NCI-H128 (cell line): ENCODE results near the gene PDE11A.
A peak's percentile ranks its signal among the peaks of the same experiment; 100 is the strongest.

Experiments
- DNase-seq: peaks from one replicate; lab custom pipeline; 2025; ENCODE audit not compliant: unreplicated experiment; lab: John Stamatoyannopoulos, UW

The PDE11A gene

GRCh38 chr2:177730363-177730762, 342.2 kb downstream of the PDE11A start:
- no peak for DNase-seq

DNA sequence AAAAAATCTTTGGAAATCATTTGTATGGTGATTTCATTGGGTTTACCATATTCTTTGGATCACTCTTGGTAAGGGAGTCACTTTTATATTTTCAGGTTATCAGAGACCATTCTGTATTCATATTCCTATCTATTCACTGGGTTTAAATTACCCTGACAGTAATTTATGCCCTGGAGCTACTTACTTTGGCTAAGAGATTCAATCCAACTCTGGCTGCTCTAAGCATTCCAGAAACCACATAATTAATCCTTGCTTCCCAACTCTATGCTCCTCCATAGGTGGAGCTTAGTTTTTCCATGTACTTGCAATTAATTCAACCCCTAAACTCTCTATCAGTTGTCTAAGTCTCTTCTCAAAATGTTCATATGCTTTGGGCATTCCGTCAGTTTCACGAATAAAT, 343.7 kb downstream of the PDE11A start:
- no peak for DNase-seq

- DNase-seq, result no peak
Measured at GRCh38 chr2:177728399-177728765, 344.2 kb downstream of the PDE11A start.

GRCh38 chr2:177727577-177728398, 344.8 kb downstream of the PDE11A start:
- no peak for DNase-seq

- DNase-seq, result no peak
Measured at GRCh38 chr2:177726931-177727348, 345.6 kb downstream of the PDE11A start.

DNA sequence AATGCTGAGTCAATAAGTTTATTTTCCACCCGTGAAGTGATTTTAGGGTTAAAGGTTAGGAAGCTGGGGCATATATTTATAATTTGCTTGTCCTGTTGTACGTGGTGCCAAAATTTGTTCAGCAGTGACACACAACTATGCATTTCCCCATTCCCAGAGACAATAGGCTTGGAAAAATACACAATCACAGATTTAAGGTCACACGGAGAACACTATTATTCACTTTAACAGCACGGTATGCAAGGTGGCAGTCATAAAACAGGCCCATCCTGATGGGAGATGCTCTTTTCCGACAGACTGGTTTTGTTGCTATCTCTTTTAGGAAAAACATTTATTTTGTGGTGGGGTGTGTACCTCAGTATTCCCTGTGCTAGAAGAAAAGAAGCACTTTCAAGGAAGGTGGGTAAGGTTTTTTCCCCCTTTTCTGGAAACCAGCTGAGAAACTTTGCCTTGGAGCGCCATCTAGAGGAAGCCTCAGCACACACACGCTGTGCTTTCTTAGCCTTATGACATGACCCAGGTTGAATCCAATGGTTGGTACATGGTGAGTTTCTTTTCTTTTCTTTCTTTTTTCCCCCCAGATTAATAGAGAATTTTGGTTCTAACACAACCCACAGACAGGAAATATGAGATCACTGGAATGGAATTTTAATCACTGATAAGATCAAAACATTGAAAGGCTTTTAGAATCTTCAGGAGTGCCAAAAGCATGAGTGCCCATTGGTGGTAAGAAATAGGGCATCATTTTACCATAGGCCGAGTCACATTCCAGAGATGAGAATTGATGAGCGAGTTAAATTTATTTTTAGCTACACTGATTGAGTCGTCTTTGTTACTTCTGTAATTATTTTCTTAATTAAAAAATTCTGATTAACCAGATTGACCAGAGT, 347.9 kb downstream of the PDE11A start:
- DNase-seq, result peak; percentile 1

DNA sequence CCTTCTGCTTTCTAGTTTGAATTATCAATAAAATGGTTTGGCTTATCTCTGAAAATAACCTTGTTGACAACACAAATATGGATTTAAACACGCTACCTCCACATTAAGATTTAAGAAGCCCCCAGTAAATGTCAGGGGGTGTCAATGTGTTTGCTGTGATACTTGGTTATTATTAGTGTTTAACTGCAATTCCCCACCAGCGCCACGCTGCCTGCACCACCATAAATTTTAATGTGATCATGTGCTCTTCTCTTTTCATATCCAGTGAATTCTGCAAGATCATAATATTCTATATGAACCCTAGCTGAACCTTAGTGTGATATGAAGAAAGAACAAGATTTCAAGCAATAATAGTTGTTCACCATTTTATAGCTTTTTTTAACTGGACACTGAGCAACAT, 349.3 kb downstream of the PDE11A start:
- DNase-seq, result no peak

DNA sequence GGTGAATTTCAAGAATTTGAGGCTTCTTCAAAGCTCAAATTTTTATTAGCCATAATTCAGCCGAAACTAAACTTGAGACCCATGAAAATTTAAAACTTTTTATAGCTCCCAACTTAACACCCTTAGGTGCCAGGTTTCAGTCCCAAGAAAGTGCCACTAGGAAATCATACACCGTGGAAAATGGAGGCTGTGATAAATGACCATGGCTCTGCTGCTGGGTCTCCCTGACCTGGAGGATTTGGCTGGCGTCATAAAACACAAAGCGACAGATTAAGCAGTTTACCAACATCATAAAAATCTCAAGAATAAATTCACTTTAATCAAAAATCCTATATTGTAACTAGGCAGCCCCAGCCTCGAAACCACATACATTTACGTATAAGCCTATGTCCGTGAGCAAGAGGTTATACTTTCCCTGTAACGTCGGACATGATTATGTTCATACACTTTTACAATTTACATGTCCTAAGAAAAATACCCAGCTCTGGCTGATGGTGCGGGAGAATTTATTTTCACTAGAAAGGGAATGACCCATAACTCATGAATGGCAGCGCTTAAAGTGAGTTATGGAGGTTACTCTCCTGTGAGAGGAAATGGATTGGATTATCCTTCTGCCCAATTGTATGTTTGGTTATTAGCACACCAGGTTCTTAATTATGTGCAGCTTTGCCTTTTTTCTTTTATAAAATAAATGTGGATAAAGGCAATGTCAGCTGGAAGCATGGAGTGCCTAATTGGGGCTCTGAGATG, 350.6 kb downstream of the PDE11A start:
- DNase-seq, result no peak

DNA sequence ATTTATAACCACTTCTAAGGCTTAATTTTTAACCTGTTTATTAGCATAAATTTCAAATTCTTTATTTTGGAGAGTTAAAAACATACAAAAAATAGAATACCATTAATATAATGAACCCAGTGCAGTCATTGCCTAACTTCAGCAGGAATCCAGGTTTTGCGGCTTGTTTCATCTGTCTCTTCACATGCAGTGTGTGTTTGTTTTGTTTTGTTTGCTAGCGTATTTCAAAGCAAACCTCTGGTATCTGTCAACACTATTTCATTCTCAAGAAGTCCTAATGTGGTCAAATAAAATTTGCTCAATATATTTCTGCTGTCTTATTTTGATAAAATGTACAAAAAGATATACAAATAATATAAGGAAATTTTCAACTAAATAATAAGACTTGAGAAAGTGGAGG, 351.5 kb downstream of the PDE11A start:
- no peak for DNase-seq

DNA sequence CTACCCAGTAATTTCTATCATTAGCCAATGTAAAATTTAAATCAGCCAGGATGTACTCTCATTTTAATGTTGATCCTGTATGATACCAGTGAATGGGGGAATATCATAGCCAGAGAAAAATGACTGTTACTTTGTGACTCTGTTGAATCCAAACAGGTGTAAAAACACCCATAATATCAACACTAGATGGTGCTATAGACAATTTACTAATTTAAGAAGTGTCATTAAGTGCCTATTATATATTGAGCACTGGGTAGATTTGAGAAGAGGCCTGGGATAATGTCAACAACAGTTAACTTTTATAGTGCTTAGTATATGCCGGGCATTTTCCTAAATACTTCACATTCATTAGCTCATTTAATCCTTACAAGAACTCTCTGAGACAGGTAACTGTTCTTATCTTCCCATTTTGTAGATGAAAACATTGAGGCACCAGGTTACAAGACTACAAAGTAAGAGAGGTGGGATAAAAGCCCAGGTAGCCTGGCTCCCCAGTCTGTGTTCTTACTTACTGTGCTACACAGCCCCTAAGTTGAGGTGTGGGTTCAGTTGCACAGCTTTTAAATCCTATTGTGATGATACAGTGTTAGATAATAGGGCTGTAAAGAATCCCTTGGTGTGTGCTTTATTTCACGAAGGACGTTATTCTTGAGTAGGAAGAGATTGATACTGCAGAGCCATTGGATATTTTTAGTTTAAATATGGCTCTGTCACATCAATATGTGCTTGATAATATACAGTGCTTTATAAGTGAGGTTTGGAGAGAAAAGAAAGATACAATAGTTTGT, 354.6 kb downstream of the PDE11A start:
- DNase-seq, result no peak

DNA sequence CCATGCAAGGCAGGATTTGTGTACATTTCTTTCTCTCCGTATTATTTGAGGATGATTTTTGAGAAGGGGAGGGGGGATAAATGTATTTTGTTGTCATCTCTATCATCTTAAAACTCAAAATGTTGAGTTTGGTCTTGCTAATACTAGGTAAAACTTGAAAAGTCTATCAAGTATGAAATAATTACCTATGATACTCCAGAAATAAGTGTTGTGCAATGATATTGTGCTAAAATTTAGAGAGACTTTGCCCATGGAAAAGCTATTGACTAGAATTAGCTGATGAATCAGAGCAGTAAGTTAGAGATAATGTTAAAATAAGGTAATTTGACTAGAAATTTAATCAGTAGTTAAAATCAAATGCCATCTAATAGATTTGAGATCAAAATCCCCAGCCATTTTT, 356.1 kb downstream of the PDE11A start:
- no peak for DNase-seq

GRCh38 chr2:177715771-177716170, 356.8 kb downstream of the PDE11A start:
- DNase-seq, result no peak

DNA sequence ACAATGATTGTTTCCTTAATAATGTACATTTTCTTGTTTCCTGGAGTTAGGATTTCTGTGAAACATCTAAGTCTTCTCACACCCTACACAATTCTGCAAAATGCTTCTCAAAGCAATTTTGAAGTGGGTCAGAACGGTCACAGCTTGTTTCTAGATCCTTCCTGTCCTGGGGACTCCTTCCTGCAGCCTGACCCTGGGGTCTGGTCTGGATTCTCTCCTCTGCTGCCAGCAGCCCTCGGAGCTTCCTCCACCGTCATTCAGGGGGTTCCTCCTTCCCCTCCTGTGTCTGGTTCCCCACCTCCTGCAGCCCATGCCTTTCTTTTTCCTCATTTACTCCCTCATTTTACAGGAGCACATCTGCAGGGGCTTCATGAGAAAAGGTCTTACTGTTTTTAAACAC, 357.9 kb downstream of the PDE11A start:
- no peak for DNase-seq

DNA sequence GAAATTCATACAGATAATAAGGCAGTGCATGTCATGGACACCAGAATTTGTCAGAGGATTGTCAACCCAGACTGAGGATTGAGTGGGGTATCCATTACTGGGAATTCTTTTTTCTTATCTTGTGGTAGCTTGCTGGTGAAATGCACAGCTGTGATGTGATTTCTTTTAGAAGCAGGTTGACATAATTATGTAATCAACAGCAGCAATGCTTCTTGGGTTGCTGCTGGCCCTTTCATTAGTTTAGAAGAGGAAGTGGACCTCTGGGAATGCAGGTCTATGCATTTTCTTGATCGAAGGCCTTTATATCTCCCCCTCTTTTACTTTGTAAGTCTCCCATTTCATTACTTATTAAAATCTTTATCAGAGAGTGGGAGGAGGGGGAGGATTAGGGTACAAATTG, 360.1 kb downstream of the PDE11A start:
- DNase-seq, result no peak

- no peak for DNase-seq
Measured at GRCh38 chr2:177711483-177712265, 360.9 kb downstream of the PDE11A start.

DNA sequence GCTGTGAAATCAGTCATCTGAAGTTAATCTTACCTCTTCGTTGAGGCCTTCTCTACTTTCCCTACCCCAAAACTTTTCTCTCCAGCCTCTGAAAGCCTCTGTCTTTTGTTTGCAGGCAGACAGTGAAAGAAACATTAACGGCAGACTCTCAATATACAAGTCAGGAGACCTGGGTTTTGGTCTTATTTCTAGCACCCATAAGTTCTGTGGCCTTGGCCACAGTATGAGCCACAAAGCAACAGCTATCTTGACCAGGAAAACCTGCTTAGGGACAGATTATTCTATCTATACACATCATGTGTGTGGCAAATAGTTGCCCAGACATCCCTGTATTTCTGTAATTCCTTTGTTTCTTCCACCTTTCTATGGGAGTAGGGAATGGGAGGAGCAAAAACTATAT, 361.7 kb downstream of the PDE11A start:
- no peak for DNase-seq

- no peak for DNase-seq
Measured at GRCh38 chr2:177709986-177710401, 362.6 kb downstream of the PDE11A start.

GRCh38 chr2:177708660-177709444, 363.7 kb downstream of the PDE11A start:
- DNase-seq, result no peak

- no peak for DNase-seq
Measured at GRCh38 chr2:177708106-177708505, 364.5 kb downstream of the PDE11A start.
